H1 (cell line): ENCODE results near the gene SMIM8. TPM values are rescaled to one million over a fixed set of nuclear protein-coding genes. Genes with fewer than 3 reads are reported as not detected.

Experiments
- CTCF ChIA-PET: fragments of 300-600 bp; sonication (Branson Sonifier 250); formaldehyde crosslinking; loops from one replicate; lab custom pipeline; 2021; ENCODE audit not compliant: partially characterized antibody; lab: Charles Lee
- POLR2A ChIA-PET: fragments of 300-600 bp; sonication (Branson Sonifier 250); formaldehyde crosslinking; loops from one replicate; lab custom pipeline; 2021; ENCODE audit warnings: inconsistent platforms; ENCODE audit not compliant: partially characterized antibody; lab: Charles Lee
- DNase-seq, 2 experiments: peaks; one replicate each; pipeline versions ENCODE4 v3.0.0 to v3.0.0-alpha.2; 2010 to 2022; ENCODE audit warnings: low spot score in 2 of 2, low read depth in 1 of 2, mixed read lengths in 1 of 2
- FAIRE-seq: peaks from 2 replicates; lab custom pipeline; 2011; peaks lifted over from hg19 to GRCh38; lab: Jason Lieb, UNC
- H2AFZ ChIP-seq: 2 replicates; pipeline ENCODE4 v1.8.1; 2012; ENCODE audit warnings: low read length, inconsistent platforms
- H2AK5ac ChIP-seq: 2 replicates; pipeline ENCODE4 v1.6.1; 2013; ENCODE audit warnings: low read depth, low read length
- H2BK120ac ChIP-seq: replicated peaks from 2 replicates; pipeline ENCODE3; 2013; ENCODE audit warnings: low read depth, low read length, inconsistent platforms
- H2BK12ac ChIP-seq: 2 replicates; pipeline ENCODE4 v1.6.1; 2013; ENCODE audit warnings: low read depth, low read length
- H2BK15ac ChIP-seq: 2 replicates; pipeline ENCODE4 v1.6.1; 2013; ENCODE audit warnings: low read length
- H2BK20ac ChIP-seq: 2 replicates; pipeline ENCODE4 v1.6.1; 2013; ENCODE audit warnings: low read length
- H2BK5ac ChIP-seq: 2 replicates; pipeline ENCODE4 v1.6.1; 2013; ENCODE audit warnings: low read depth, low read length
- H3K14ac ChIP-seq: 2 replicates; pipeline ENCODE4 v1.6.1; 2013; ENCODE audit warnings: inconsistent platforms; ENCODE audit not compliant: insufficient read length
- H3K18ac ChIP-seq: 2 replicates; pipeline ENCODE4 v1.6.1; 2013; ENCODE audit warnings: low read length; ENCODE audit errors: extremely low read depth
- H3K23ac ChIP-seq: 2 replicates; pipeline ENCODE4 v1.6.1; 2013; ENCODE audit warnings: inconsistent platforms; ENCODE audit not compliant: insufficient read length
- H3K23me2 ChIP-seq: 2 replicates; pipeline ENCODE4 v1.6.1; 2013; ENCODE audit warnings: low read depth, low read length
- H3K27ac ChIP-seq: 2 replicates; pipeline ENCODE4 v1.6.1; 2011; ENCODE audit warnings: low read depth, low read length, inconsistent platforms
- H3K27me3 ChIP-seq, 4 experiments: replicated peaks in 1 of 4; 1 replicate in 1 of 4; 2 replicates in 3 of 4; pipeline versions ENCODE4 v1.6.1 to v1.8.1; 2011 to 2013; ENCODE audit warnings: low read length in 3 of 4, mild to moderate bottlenecking in 3 of 4, inconsistent platforms in 2 of 4, mixed read lengths in 2 of 4, moderate library complexity in 1 of 4; ENCODE audit not compliant: control insufficient read depth in 3 of 4, insufficient read depth in 3 of 4; ENCODE audit errors: extremely low read depth in 1 of 4
- H3K36me3 ChIP-seq, 4 experiments: 2 replicates each; pipeline versions ENCODE4 v1.6.1 to v1.8.1; 2011 to 2013; ENCODE audit warnings: mild to moderate bottlenecking in 4 of 4, low read length in 3 of 4, moderate library complexity in 2 of 4, control low read depth in 1 of 4, inconsistent platforms in 1 of 4; ENCODE audit not compliant: insufficient read depth in 4 of 4, control insufficient read depth in 2 of 4
- H3K4ac ChIP-seq: replicated peaks from 2 replicates; pipeline ENCODE3; 2013; ENCODE audit warnings: low read length, low read depth, mixed read lengths, inconsistent platforms; ENCODE audit not compliant: insufficient read length
- H3K4me1 ChIP-seq, 4 experiments: replicated peaks in 1 of 4; 1 replicate in 1 of 4; 2 replicates in 3 of 4; pipeline versions ENCODE4 v1.6.1 to v1.8.1; 2011 to 2013; ENCODE audit warnings: low read length in 3 of 4, inconsistent platforms in 2 of 4, mixed read lengths in 1 of 4; ENCODE audit not compliant: insufficient read depth in 4 of 4, control insufficient read depth in 3 of 4
- H3K4me2 ChIP-seq, 2 experiments: 2 replicates each; pipeline versions ENCODE4 v1.6.1 to v1.8.1; 2011 to 2013; ENCODE audit warnings: low read depth in 2 of 2, low read length in 2 of 2, control low read depth in 1 of 2, inconsistent platforms in 1 of 2, mild to moderate bottlenecking in 1 of 2; ENCODE audit not compliant: insufficient read depth in 1 of 2
- H3K4me3 ChIP-seq, 4 experiments: fragments of 200-600, 300-600 bp in 1 of 4; sonication (generic), shearing (Covaris generic), sonication (Bioruptor Twin) in 1 of 4; 2 replicates each; pipeline versions ENCODE4 v1.5.1 to v1.8.1; 2011 to 2016; ENCODE audit warnings: low read length in 4 of 4, low read depth in 3 of 4, control low read depth in 2 of 4, inconsistent platforms in 2 of 4, mild to moderate bottlenecking in 2 of 4, mixed read lengths in 1 of 4, moderate library complexity in 1 of 4; ENCODE audit not compliant: insufficient read depth in 2 of 4; ENCODE audit errors: extremely low read depth in 1 of 4
- H3K56ac ChIP-seq: replicated peaks from 2 replicates; pipeline ENCODE3; 2013; ENCODE audit warnings: low read depth, mild to moderate bottlenecking, mixed read lengths, low read length, inconsistent platforms; ENCODE audit not compliant: insufficient read length
- H3K79me1 ChIP-seq: 2 replicates; pipeline ENCODE4 v1.6.1; 2013; ENCODE audit warnings: low read depth, low read length, control low read depth
- H3K79me2 ChIP-seq, 2 experiments: 2 replicates each; pipeline versions ENCODE4 v1.6.1 to v1.8.1; 2012 to 2013; ENCODE audit warnings: low read length in 2 of 2, mild to moderate bottlenecking in 2 of 2, inconsistent platforms in 1 of 2; ENCODE audit not compliant: insufficient read depth in 2 of 2, control insufficient read depth in 1 of 2
- H3K9ac ChIP-seq, 4 experiments: replicated peaks in 1 of 4; 1 replicate in 1 of 4; 2 replicates in 3 of 4; pipeline versions ENCODE4 v1.6.1 to v1.8.1; 2011 to 2013; ENCODE audit warnings: low read depth in 3 of 4, low read length in 3 of 4, control low read depth in 2 of 4, mild to moderate bottlenecking in 2 of 4, moderate library complexity in 2 of 4, inconsistent platforms in 1 of 4; ENCODE audit errors: extremely low read depth in 1 of 4
- H3K9me3 ChIP-seq, 2 experiments: 2 replicates each; pipeline versions ENCODE4 v1.6.1 to v1.8.1; 2012 to 2013; ENCODE audit warnings: mild to moderate bottlenecking in 2 of 2, moderate library complexity in 2 of 2, control low read depth in 1 of 2, inconsistent platforms in 1 of 2, low read depth in 1 of 2, low read length in 1 of 2, mixed read lengths in 1 of 2; ENCODE audit not compliant: insufficient read depth in 2 of 2
- H4K20me1 ChIP-seq, 2 experiments: replicated peaks in 1 of 2; 2 replicates each; pipeline versions ENCODE3 to v1.8.1; 2011 to 2013; ENCODE audit warnings: inconsistent platforms in 2 of 2, low read length in 2 of 2, mild to moderate bottlenecking in 1 of 2; ENCODE audit not compliant: insufficient read depth in 2 of 2, control insufficient read depth in 1 of 2
- H4K5ac ChIP-seq: 2 replicates; pipeline ENCODE4 v1.6.1; 2013; ENCODE audit warnings: low read length, low read depth, mixed read lengths, inconsistent platforms; ENCODE audit not compliant: insufficient read length
- H4K8ac ChIP-seq: 2 replicates; pipeline ENCODE4 v1.8.0; 2013; ENCODE audit warnings: mild to moderate bottlenecking, moderate library complexity, low read length, inconsistent platforms; ENCODE audit not compliant: insufficient read depth; ENCODE audit errors: extremely low read depth
- H4K91ac ChIP-seq: replicated peaks from 2 replicates; pipeline ENCODE3; 2013; ENCODE audit warnings: low read length, mixed read lengths, inconsistent platforms; ENCODE audit not compliant: insufficient read length
- HDAC6 ChIP-seq: IDR thresholded peaks from one replicate; pipeline ENCODE4 v1.7.1; 2012; ENCODE audit warnings: low read depth, mild to moderate bottlenecking, inconsistent platforms, low read length, moderate library complexity
- WGBS, 2 experiments: shearing (Covaris generic) in 1 of 2; methylation state at CpG; one replicate each; pipeline versions ENCODE4 v1.1.6 to v1.1.7; 2013 to 2015; ENCODE audit warnings: low lambda C conversion rate in 2 of 2, mixed read lengths in 2 of 2, inconsistent platforms in 1 of 2, low coverage in 1 of 2, missing lambda C conversion rate in 1 of 2; ENCODE audit not compliant: insufficient replicate concordance in 2 of 2, insufficient coverage in 1 of 2, insufficient read length in 1 of 2; ENCODE audit errors: extremely low coverage in 1 of 2, missing lambda C conversion rate in 1 of 2; 5-methylcytosine and 5-hydroxymethylcytosine counted together
- polyA plus RNA-seq, 7 experiments: library from polyadenylated mRNA; depleted of rRNA in 3 of 7; stranded (reverse) in 5 of 7; unstranded in 2 of 7; fragments of >200 nt in 5 of 7; fragments of 200-250 nt in 2 of 7; gene quantifications; 1 replicate in 5 of 7; 2 replicates in 1 of 7; 4 replicates in 1 of 7; pipeline versions ENCODE4 v1.2.1 to v1.2.3, GENCODE V29; 2011 to 2013; ENCODE audit warnings: missing spikeins in 2 of 7, mixed read lengths in 2 of 7
- total RNA-seq: library from RNA; stranded (reverse); fragmentation: NEBNext Ultra II Directional; extraction: Animal tissue kit (Norgen Biotek cat#: 25700); gene quantifications from 2 replicates; pipeline ENCODE4 v1.2.1, GENCODE V29; 2021

Gene SMIM8
- total and polyA plus RNA-seq, 2 of the 8 experiments (the other 6 are each of a cell fraction or from before 2014, with no cell fraction given): 3.0 to 10.7 TPM

DNA sequence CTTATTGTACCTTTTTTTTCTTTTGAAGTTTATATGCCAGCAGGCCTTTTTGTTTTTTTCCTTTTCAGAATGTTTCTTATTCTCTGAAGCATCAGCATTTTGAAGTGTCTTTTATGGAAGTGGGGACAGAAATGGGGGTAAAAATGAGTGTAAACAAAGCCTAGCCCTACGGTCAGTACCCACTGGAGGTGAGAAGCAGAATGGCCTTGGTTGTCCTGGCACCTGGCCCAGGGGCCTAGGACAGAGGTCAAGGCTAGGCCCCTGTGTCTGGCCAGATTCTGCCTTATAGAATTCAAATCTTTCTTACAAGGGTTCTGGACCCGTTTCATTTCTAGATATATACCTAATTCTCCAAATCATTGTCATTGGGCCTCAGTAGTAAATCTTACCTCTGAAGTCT lies 18.8 kb downstream of the SMIM8 start:
- Histone ChIP-seq H3K18ac (no peak overlapping the region), H2BK15ac (no peak overlapping the region), H4K5ac (no peak overlapping the region), H2BK120ac (no peak overlapping the region), H2AK5ac (no peak overlapping the region), H3K36me3 (no peaks in the 10 kb centered on the region; a peak in 1 of 8 replicates), H3K27me3 (no peaks in the 10 kb centered on the region), H3K4me2 (no peak overlapping the region), H3K79me1 (no peaks in the 10 kb centered on the region), H3K4me3 (no peak overlapping the region), H3K9ac (no peak overlapping the region), H3K27ac (no peak overlapping the region), H3K79me2 (no peaks in the 10 kb centered on the region), H3K4me1 (peaks cover 0 to 2% (median 0%) of the 10 kb centered on the region in 4 experiments; a peak in 3 of 7 replicates), H2BK12ac (no peak overlapping the region), H4K8ac (no peak overlapping the region), H3K14ac (no peak overlapping the region), H4K91ac (no peak overlapping the region), H2BK20ac (no peak overlapping the region), H3K9me3 (no peaks in the 10 kb centered on the region), H2AFZ (no peak overlapping the region)
- WGBS, 2 experiments: 90% methylated on average over 2 of the region's 2 CpGs; no CpG with 5 or more reads in 1 of the 2 experiments
- ChIA-PET POLR2A (interaction anchor here (0.8 to 2.1 kb wide), 2 partner anchors 9 to 12 kb away, joined by 3 to 8 read pairs; partner anchors contain the start of gene GJB7), CTCF (interaction anchor here (1.2 kb wide), 1 partner anchor 50 kb away, joined by 4 read pairs; no protein-coding TSS in a partner anchor)
- FAIRE-seq (no peak), DNase-seq (no peak)
- no peak for TF ChIP-seq HDAC6
- TF ChIP-seq, all 59 proteins: peak for 0
- H3K23me2 ChIP-seq: no peaks in the 10 kb centered on the region
- no peaks in the 10 kb centered on the region for H4K20me1 ChIP-seq
- H3K23ac ChIP-seq: no peak overlapping the region
- no peak overlapping the region for H3K56ac ChIP-seq
- H2BK5ac ChIP-seq: no peak overlapping the region
- no peak overlapping the region for H3K4ac ChIP-seq
